Adrenal gland (tissue), 5 donors: ENCODE results near the gene PLA2G2C.

Experiments
- POLR2A ChIP-seq, 2 donors: fragments of 450-650 bp; IDR thresholded peaks; one replicate each; pipeline ENCODE4 v1.6.1; 2017; ENCODE audit warnings: antibody characterized with exemption in 2 of 2, mild to moderate bottlenecking in 2 of 2, moderate library complexity in 1 of 2
- TF ChIP-seq, protein P1 (sequence below), 6 experiments: fragments of 450-650 bp in 4 of 6; fragments of 200-600 bp in 2 of 6; sonication (generic) in 1 of 6; IDR thresholded peaks; 1 replicate in 5 of 6; 2 replicates in 1 of 6; pipeline versions ENCODE4 v1.5.1 to v1.8.0; 2016 to 2021; ENCODE audit warnings: antibody characterized with exemption in 6 of 6, mild to moderate bottlenecking in 2 of 6, moderate library complexity in 1 of 6
- donor health status: DM: no; HTN: no; CAD: no.

GRCh38 chr1:20143318-20143717, 43.0 kb downstream of the PLA2G2C start:
- TF ChIP-seq, protein P1, sequence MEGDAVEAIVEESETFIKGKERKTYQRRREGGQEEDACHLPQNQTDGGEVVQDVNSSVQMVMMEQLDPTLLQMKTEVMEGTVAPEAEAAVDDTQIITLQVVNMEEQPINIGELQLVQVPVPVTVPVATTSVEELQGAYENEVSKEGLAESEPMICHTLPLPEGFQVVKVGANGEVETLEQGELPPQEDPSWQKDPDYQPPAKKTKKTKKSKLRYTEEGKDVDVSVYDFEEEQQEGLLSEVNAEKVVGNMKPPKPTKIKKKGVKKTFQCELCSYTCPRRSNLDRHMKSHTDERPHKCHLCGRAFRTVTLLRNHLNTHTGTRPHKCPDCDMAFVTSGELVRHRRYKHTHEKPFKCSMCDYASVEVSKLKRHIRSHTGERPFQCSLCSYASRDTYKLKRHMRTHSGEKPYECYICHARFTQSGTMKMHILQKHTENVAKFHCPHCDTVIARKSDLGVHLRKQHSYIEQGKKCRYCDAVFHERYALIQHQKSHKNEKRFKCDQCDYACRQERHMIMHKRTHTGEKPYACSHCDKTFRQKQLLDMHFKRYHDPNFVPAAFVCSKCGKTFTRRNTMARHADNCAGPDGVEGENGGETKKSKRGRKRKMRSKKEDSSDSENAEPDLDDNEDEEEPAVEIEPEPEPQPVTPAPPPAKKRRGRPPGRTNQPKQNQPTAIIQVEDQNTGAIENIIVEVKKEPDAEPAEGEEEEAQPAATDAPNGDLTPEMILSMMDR (IDR thresholded peaks at IDR 0.05) = no peak
- no peak for TF ChIP-seq POLR2A (IDR thresholded peaks at IDR 0.05)
